Fibroblast of skin of right quadriceps (primary cell): Measurements from ENCODE around the gene CDC14A.

Experiments used
- DNase-seq: peaks from one replicate; pipeline ENCODE4 v3.0.0-alpha.2; 2013

CDC14A gene

GRCh38 chr1:100455478-100456072 lies 103.3 kb downstream of the CDC14A start:
- DNase-seq, result peak; percentile 6

DNA sequence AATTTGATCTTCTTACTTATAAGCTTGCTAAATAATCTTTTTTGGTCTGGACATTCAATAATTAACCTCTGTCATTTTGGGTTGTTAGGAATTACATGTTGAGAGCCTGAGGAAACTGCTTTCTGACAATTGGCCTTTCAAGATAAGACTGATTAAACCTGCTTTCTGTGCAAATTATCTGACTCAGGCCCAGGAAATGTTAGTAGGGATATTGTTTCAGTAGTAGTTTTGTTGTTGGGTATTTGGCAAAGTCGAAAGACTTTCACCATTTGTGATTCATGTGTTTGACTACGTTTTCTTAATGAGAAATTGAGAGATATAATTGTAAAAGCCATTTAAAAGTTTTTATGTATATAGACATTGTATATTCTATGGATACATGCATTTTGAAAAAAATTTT lies 104.6 kb downstream of the CDC14A start:
- peak; percentile 2 for DNase-seq

- DNase-seq, result no peak
Observed at GRCh38 chr1:100457683-100458082, 105.4 kb downstream of the CDC14A start.

- peak; percentile 1 for DNase-seq
Observed at GRCh38 chr1:100458661-100459357, 106.5 kb downstream of the CDC14A start.

- peak; percentile 74 for DNase-seq
Observed at GRCh38 chr1:100459358-100460114, 107.2 kb downstream of the CDC14A start.

- peak; percentile 13 for DNase-seq
Observed at GRCh38 chr1:100461222-100461621, 108.9 kb downstream of the CDC14A start.

GRCh38 chr1:100462326-100463025 lies 110.2 kb downstream of the CDC14A start:
- DNase-seq, result no peak

GRCh38 chr1:100463791-100464424 lies 111.6 kb downstream of the CDC14A start:
- peak; percentile 72 for DNase-seq

GRCh38 chr1:100469578-100469977 lies 117.3 kb downstream of the CDC14A start:
- DNase-seq, result no peak

DNA sequence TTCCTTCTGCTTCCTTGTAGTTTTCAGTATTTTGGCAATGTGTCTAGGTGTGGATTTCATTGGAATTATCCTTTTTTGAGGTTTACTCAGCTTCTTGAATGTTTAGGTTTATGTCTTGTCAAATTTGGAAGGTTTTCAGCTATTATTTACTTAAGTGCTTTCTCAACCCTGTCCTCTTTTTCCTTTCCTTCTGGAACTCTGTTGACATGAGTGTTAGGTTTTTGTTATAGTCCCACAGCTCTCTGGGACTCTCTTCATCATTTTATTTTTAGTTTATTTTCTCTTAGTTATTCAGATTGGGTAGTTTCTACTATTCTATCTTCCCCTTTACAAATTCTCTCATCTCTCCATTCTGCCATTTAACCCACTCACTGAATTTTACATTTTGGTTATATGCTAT lies 122.5 kb downstream of the CDC14A start:
- DNase-seq, result no peak

- no peak for DNase-seq
Observed at GRCh38 chr1:100476735-100477290, 124.5 kb downstream of the CDC14A start.

DNA sequence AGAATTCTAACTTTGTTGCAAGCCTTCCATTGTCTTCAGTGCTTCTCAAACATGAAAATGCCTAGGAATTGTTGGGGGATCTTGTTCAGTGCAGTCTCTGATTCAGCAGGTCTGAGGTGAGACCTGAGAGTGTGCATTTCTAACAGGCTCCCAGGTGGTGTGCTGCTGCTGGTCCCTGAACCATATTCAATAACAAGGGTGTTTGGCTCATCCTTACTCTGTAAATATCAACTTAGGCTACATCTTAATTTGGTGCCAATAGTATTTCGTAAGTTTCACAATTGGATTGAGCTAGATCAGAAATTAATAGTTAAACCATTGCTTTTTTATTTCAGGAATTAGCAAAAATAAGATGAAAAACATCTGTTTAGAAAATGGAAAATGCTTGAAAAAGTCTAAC lies 126.5 kb downstream of the CDC14A start:
- no peak for DNase-seq

DNA sequence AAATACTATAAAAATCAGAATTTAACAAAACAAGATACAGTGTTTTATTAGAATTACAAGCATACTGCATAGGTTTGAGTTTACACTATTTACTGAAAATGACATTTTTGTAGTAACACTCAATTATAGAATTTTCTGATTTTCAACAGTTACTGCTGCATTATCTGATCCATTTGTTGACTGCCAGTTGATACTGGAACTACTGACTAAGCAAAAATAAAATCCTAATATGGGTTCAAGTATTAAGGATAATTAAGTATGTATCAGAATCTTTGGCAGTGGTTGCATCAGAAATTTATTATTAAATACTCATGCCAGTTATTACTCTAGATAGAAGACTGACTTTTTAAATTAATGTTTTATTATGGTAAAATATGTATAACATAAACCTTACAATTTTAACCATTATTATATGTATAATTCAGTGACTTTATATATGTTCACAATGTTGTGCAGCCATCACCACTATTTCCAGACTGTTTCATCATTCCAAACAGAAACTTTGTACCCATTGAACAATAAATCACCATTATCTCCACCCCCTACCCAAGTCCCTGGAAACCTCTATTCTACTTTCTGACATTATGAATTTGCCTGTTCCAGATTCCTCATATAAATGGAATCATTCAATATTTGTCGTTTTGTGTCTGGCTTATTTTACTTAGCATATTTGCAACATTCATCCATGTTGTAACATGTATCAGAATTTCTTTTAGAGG lies 127.5 kb downstream of the CDC14A start:
- DNase-seq, result no peak

DNA sequence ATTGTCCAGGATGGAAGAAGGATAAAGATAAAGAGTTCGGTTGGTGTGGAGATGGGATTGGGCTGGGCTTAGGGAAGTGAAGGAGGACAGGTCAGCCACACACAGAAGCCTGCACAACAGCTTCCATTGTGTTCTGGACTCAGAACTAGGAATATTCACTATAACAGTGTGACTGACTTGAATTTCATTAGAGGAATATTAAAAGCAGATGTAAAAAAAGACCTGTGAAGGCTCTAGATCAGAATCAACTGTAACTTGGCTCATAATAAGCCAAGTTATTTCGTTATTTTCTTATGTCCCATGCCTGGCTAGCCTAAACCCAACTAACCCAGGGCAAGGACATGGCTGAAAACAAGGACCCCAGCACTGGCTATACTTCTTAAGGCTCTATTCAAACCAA lies 129.0 kb downstream of the CDC14A start:
- DNase-seq, result no peak

DNA sequence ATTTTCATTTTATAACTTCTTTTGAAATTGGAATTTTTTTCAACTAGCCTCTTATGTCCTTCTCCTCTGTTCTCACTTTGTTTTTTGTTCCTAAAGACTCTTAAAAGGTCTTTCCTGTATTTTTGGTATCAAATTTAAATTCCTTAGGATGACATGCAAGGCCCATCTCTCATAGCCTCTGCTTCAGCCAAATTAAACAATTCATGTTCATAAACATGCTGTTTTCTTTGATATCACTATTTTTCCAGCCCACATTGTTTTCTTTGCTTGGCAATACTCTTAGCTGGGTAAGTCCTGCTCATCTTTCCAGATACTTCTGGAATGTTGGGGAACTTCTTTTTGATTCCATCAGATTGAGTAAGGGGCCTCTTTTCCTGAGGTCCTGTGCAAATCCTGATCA lies 129.9 kb downstream of the CDC14A start:
- DNase-seq, result no peak

- no peak for DNase-seq
Observed at GRCh38 chr1:100482748-100483147, 130.4 kb downstream of the CDC14A start.

- no peak for DNase-seq
Observed at GRCh38 chr1:100483230-100483629, 130.9 kb downstream of the CDC14A start.

- no peak for DNase-seq
Observed at GRCh38 chr1:100485855-100486258, 133.6 kb downstream of the CDC14A start.

DNA sequence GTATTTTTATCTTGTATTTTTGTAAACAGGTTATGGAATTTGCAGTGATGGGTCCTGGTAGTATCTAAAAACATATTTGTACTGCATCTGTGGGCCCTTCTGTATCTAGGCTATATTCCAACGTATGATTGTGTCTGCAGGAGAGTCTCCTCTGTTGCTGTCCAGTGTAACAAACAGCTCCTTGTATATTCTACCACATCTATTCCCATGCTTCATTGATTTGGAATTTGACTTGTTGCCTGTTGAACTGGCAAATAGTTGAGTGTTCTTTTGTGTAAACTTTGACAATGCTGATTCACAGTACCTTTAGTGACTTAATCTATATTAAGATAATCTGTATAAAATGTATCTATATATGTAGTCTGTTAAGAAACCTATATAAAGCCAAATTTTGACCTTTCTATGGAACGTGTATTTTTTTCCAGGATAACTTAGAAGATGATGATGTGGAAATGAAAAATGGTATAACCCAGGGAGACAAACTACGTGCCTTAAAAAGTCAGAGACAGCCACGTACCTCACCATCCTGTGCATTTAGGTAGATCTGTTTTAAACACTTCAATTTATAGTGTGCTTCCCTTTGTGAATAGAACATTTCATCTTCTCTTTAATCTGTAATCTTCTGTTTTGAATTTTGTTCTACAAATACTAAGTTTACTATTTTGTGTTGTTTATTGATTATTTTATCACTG lies 142.2 kb downstream of the CDC14A start:
- peak; percentile 6 for DNase-seq

- no peak for DNase-seq
Observed at GRCh38 chr1:100496896-100497295, 144.6 kb downstream of the CDC14A start.

- no peak for DNase-seq
Observed at GRCh38 chr1:100497796-100498195, 145.5 kb downstream of the CDC14A start.
